ENCODE measurements around the gene CENPC. TPM values are rescaled to one million over a fixed set of nuclear protein-coding genes. Genes with fewer than 3 reads are reported as not detected.

The CENPC gene, protein sequence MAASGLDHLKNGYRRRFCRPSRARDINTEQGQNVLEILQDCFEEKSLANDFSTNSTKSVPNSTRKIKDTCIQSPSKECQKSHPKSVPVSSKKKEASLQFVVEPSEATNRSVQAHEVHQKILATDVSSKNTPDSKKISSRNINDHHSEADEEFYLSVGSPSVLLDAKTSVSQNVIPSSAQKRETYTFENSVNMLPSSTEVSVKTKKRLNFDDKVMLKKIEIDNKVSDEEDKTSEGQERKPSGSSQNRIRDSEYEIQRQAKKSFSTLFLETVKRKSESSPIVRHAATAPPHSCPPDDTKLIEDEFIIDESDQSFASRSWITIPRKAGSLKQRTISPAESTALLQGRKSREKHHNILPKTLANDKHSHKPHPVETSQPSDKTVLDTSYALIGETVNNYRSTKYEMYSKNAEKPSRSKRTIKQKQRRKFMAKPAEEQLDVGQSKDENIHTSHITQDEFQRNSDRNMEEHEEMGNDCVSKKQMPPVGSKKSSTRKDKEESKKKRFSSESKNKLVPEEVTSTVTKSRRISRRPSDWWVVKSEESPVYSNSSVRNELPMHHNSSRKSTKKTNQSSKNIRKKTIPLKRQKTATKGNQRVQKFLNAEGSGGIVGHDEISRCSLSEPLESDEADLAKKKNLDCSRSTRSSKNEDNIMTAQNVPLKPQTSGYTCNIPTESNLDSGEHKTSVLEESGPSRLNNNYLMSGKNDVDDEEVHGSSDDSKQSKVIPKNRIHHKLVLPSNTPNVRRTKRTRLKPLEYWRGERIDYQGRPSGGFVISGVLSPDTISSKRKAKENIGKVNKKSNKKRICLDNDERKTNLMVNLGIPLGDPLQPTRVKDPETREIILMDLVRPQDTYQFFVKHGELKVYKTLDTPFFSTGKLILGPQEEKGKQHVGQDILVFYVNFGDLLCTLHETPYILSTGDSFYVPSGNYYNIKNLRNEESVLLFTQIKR
- 25.2 and 26.4 TPM in 2 replicates for total RNA-seq
- long read RNA-seq, full-length matches to known transcripts: 6 of 72 reads
- long read RNA-seq, partial matches to known transcripts: 60 of 72 reads
- long read RNA-seq, other reads (novel, unspliced or antisense): 6 of 72 reads

DNA sequence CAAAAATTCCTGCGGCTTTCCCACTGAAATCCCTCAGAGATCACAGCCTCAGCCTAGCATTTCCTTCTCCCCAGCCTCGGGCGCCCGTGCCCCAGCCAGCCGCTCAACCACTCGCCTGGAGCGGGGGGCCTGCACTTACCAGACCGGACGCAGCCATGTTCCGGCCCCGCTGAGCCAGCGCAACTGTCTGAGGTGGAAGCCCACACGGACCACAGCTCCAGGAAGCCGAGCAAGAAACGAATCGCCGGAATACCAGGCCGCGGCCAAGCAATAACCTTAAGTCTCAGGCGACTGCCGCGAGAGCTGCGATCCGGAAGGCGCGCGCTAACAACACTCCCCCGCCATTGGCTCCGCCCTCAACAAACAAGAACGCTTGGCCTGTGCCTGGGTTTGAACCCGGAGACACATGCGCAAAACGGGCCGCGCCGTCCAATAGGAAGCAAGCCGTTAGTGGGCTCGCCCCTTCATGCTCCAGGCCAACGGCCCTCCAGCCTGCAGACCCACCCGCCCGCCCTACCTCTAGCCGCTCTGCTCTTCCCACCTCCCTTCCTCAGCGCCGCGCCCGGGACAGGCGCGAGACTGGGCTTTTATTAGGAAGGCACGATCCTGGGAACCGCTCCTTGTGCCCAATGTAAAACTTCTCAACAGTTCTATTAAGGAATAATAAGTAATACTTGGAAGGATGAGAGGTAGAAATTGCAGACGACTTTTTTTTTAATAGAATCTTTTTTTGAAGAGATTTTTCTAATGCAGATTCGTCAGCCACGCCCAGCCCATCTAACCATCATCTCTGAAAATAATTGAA, at the start of gene CENPC:
CENPC (minus strand) TSS at position 305 of the 805 bp plus-strand sequence; CDS start at position 157, 148 bp downstream.
- no peaks in the 10 kb centered on the region for H3K9me3 Mint-ChIP-seq (ENCODE audit: low read depth)
- peak within 1 kb of the TSS; percentile 87 for H3K4me3 Mint-ChIP-seq (ENCODE audit: low read depth)
- H3K4me1 Mint-ChIP-seq (ENCODE audit: low read depth): peaks cover 9% of the 10 kb centered on the region
- peak within 1 kb of the TSS; percentile 99 for H3K27ac Mint-ChIP-seq
- TF ChIP-seq, protein P1, sequence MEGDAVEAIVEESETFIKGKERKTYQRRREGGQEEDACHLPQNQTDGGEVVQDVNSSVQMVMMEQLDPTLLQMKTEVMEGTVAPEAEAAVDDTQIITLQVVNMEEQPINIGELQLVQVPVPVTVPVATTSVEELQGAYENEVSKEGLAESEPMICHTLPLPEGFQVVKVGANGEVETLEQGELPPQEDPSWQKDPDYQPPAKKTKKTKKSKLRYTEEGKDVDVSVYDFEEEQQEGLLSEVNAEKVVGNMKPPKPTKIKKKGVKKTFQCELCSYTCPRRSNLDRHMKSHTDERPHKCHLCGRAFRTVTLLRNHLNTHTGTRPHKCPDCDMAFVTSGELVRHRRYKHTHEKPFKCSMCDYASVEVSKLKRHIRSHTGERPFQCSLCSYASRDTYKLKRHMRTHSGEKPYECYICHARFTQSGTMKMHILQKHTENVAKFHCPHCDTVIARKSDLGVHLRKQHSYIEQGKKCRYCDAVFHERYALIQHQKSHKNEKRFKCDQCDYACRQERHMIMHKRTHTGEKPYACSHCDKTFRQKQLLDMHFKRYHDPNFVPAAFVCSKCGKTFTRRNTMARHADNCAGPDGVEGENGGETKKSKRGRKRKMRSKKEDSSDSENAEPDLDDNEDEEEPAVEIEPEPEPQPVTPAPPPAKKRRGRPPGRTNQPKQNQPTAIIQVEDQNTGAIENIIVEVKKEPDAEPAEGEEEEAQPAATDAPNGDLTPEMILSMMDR (IDR thresholded peaks at IDR 0.05; ENCODE audit: unreplicated experiment): no peak
- peaks cover 3% of the 10 kb centered on the region for H3K36me3 Mint-ChIP-seq (ENCODE audit: insufficient read depth)
- H3K27me3 Mint-ChIP-seq: no peaks in the 10 kb centered on the region
- peak; percentile 86 for DNase-seq (ENCODE audit: low spot score, unreplicated experiment)

DNA sequence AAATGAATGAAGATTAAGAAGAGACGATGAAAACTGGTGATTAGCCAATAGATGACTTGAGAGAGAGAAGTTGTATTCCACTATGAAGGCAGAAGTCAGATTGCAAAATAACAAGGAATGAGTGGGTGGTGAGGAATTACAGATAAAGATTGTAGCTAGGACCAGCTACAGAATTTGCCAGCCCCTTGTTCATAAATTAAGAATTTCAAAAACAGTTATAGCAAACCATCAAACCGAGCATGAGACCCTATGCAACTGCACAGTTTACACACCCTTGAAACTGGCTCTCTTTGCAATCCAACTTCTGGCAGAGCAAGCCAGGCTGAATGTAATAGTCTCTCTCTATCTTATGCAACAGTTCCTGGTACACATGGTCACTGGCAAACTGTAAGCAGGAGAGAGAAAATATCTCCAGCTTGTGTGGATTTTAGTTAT, 48.5 kb upstream of the CENPC start:
- Mint-ChIP-seq H3K4me3 (ENCODE audit: low read depth) (no peak overlapping the region), H3K9me3 (ENCODE audit: low read depth) (peaks cover 3% of the 10 kb centered on the region), H3K27ac (no peak overlapping the region), H3K36me3 (ENCODE audit: insufficient read depth) (no peaks in the 10 kb centered on the region), H3K4me1 (ENCODE audit: low read depth) (no peaks in the 10 kb centered on the region), H3K27me3 (no peaks in the 10 kb centered on the region)
- TF ChIP-seq, protein P1 (IDR thresholded peaks at IDR 0.05; ENCODE audit: unreplicated experiment): no peak
- DNase-seq (ENCODE audit: low spot score, unreplicated experiment): no peak

DNA sequence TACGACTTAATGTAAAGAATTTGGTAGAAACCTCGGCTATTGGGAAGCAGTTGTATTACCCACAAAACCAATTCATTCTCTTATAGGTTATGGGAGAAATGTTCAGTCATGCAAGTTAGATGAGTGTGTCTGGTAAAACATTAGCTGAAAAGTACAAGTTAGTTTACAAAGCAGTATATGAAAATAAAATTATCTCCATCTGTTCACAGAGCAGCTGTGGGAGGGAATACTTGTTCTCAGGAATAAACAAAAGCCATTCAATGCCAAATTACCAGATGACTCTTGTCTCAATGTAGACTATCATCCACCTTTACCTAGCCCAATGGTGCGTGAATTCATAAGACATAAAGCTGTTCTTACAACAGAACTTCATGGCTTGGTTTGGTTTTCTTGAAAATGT, 41.9 kb upstream of the CENPC start:
- no peak for DNase-seq (ENCODE audit: low spot score, unreplicated experiment)
- Mint-ChIP-seq H3K36me3 (ENCODE audit: insufficient read depth) (no peaks in the 10 kb centered on the region), H3K4me1 (ENCODE audit: low read depth) (no peaks in the 10 kb centered on the region), H3K27me3 (no peaks in the 10 kb centered on the region), H3K4me3 (ENCODE audit: low read depth) (no peak overlapping the region), H3K27ac (no peak overlapping the region), H3K9me3 (ENCODE audit: low read depth) (no peaks in the 10 kb centered on the region)
- TF ChIP-seq, protein P1 (IDR thresholded peaks at IDR 0.05; ENCODE audit: unreplicated experiment): no peak

DNA sequence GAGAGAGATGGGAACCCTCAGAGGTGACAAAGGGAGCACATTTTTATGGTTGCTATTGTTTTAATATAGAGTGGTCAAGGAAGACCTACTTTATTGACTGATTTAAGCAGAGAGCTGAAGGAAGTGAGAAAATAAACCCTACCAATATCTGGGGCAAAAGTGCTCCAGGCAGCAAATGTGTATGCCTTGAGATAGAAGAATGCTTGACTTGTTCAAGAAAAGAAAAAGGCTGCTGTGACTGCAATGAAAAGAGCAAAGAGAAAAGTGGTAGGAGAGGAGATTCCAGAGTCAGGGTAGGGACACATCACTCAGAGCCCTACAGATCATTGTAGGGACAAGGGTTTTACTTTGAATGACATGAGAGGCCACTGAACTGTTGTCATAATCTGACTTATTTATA, 39.2 kb upstream of the CENPC start:
- Mint-ChIP-seq H3K36me3 (ENCODE audit: insufficient read depth) (no peaks in the 10 kb centered on the region), H3K27me3 (no peaks in the 10 kb centered on the region), H3K27ac (no peak overlapping the region), H3K4me1 (ENCODE audit: low read depth) (no peaks in the 10 kb centered on the region), H3K4me3 (ENCODE audit: low read depth) (no peak overlapping the region), H3K9me3 (ENCODE audit: low read depth) (no peaks in the 10 kb centered on the region)
- TF ChIP-seq, protein P1 (IDR thresholded peaks at IDR 0.05; ENCODE audit: unreplicated experiment): no peak
- DNase-seq (ENCODE audit: low spot score, unreplicated experiment): no peak

All from progenitor cell of endocrine pancreas (in vitro differentiated cells).